Measurements from ENCODE around the gene AKAP7.

Gene AKAP7

GRCh38 chr6:131163886-131164285, 28.6 kb downstream of the AKAP7 start:
- Histone ChIP-seq H3K4me3 (ENCODE audit: low read depth, low read length) (no peak overlapping the region), H3K79me2 (ENCODE audit: control insufficient read depth, insufficient read depth, low read length, unreplicated experiment) (no peaks in the 10 kb centered on the region), H3K27me3 (ENCODE audit: insufficient read depth, low read length) (no peaks in the 10 kb centered on the region), H3K27ac (ENCODE audit: low read depth, low read length) (no peak overlapping the region), H3K36me3 (ENCODE audit: insufficient read depth, low read length) (0 out of 2 replicates have a peak, but pooled peaks cover 3% of the 10 kb centered on the region), H3K4me1 (ENCODE audit: control insufficient read depth, insufficient read depth, low read length, unreplicated experiment) (no peaks in the 10 kb centered on the region), H2AFZ (ENCODE audit: low read length, unreplicated experiment) (no peak overlapping the region)

GRCh38 chr6:131164506-131164905, 29.2 kb downstream of the AKAP7 start:
- Histone ChIP-seq H3K4me1 (ENCODE audit: control insufficient read depth, insufficient read depth, low read length, unreplicated experiment) (no peaks in the 10 kb centered on the region), H2AFZ (ENCODE audit: low read length, unreplicated experiment) (no peak overlapping the region), H3K79me2 (ENCODE audit: control insufficient read depth, insufficient read depth, low read length, unreplicated experiment) (no peaks in the 10 kb centered on the region), H3K4me3 (ENCODE audit: low read depth, low read length) (no peak overlapping the region), H3K36me3 (ENCODE audit: insufficient read depth, low read length) (0 out of 2 replicates have a peak, but pooled peaks cover 3% of the 10 kb centered on the region), H3K27me3 (ENCODE audit: insufficient read depth, low read length) (no peaks in the 10 kb centered on the region), H3K27ac (ENCODE audit: low read depth, low read length) (no peak overlapping the region)

GRCh38 chr6:131167773-131168172, 32.5 kb downstream of the AKAP7 start:
- Histone ChIP-seq H3K36me3 (ENCODE audit: insufficient read depth, low read length) (0 out of 2 replicates have a peak, but pooled peaks cover 3% of the 10 kb centered on the region), H3K79me2 (ENCODE audit: control insufficient read depth, insufficient read depth, low read length, unreplicated experiment) (no peaks in the 10 kb centered on the region), H3K27ac (ENCODE audit: low read depth, low read length) (no peak overlapping the region), H2AFZ (ENCODE audit: low read length, unreplicated experiment) (no peak overlapping the region), H3K4me1 (ENCODE audit: control insufficient read depth, insufficient read depth, low read length, unreplicated experiment) (peaks cover 14% of the 10 kb centered on the region), H3K27me3 (ENCODE audit: insufficient read depth, low read length) (no peaks in the 10 kb centered on the region), H3K4me3 (ENCODE audit: low read depth, low read length) (no peak overlapping the region)

DNA sequence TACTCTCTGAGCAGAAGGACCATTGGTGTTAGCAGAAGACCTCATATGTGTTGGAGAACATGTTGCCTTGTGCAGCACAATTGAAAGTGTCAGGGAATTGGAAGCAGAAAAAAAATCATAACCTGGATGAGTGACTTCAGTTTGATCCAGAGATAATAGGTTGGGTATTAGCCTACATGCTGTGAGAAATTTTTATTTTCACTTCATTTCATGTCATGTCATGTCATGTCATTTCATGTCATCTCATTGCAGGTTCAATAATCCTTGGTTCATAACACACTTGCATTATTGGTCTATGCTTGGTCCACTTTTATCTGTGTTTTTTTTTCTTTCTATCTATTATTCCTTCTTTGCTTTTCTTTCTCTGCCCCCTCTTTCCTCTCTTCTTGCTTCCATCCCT, 34.3 kb downstream of the AKAP7 start:
- Histone ChIP-seq H3K36me3 (ENCODE audit: insufficient read depth, low read length) (0 out of 2 replicates have a peak, but pooled peaks cover 3% of the 10 kb centered on the region), H3K27me3 (ENCODE audit: insufficient read depth, low read length) (no peaks in the 10 kb centered on the region), H3K4me3 (ENCODE audit: low read depth, low read length) (no peak overlapping the region), H2AFZ (ENCODE audit: low read length, unreplicated experiment) (no peak overlapping the region), H3K27ac (ENCODE audit: low read depth, low read length) (no peak overlapping the region), H3K79me2 (ENCODE audit: control insufficient read depth, insufficient read depth, low read length, unreplicated experiment) (no peaks in the 10 kb centered on the region), H3K4me1 (ENCODE audit: control insufficient read depth, insufficient read depth, low read length, unreplicated experiment) (peaks cover 23% of the 10 kb centered on the region)

DNA sequence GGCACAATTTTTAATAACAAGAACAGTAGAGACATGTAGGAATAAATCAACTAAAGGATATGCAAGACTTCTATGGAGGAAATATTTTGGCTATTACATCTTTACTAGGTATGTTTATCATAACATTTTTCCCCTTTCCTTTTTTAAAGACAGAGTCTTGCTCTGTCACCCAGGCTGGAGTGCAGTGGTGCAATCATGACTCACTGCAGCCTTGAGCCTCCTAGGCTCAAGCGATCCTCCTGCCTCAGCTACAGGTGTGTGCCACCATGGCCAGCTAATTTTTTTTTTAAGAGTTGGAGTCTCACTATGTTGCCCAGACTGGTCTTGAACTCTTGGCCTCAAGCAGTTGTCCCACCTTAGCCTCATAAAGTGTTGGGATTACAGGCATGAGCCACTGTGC, 37.0 kb downstream of the AKAP7 start:
- H3K79me2 ChIP-seq (ENCODE audit: control insufficient read depth, insufficient read depth, low read length, unreplicated experiment) = no peaks in the 10 kb centered on the region
- peaks cover 23% of the 10 kb centered on the region for H3K4me1 ChIP-seq (ENCODE audit: control insufficient read depth, insufficient read depth, low read length, unreplicated experiment)
- no peaks in the 10 kb centered on the region for H3K27me3 ChIP-seq (ENCODE audit: insufficient read depth, low read length)
- no peak overlapping the region for H3K27ac ChIP-seq (ENCODE audit: low read depth, low read length)
- no peak overlapping the region for H2AFZ ChIP-seq (ENCODE audit: low read length, unreplicated experiment)
- no peaks in the 10 kb centered on the region for H3K36me3 ChIP-seq (ENCODE audit: insufficient read depth, low read length)
- no peak overlapping the region for H3K4me3 ChIP-seq (ENCODE audit: low read depth, low read length)

GRCh38 chr6:131173680-131174079, 38.4 kb downstream of the AKAP7 start:
- Histone ChIP-seq H3K36me3 (ENCODE audit: insufficient read depth, low read length) (no peaks in the 10 kb centered on the region), H3K4me3 (ENCODE audit: low read depth, low read length) (no peak overlapping the region), H3K79me2 (ENCODE audit: control insufficient read depth, insufficient read depth, low read length, unreplicated experiment) (no peaks in the 10 kb centered on the region), H3K27ac (ENCODE audit: low read depth, low read length) (peak overlapping the region; percentile 6; the same call in 1 of the 2 replicates), H2AFZ (ENCODE audit: low read length, unreplicated experiment) (no peak overlapping the region), H3K4me1 (ENCODE audit: control insufficient read depth, insufficient read depth, low read length, unreplicated experiment) (peaks cover 23% of the 10 kb centered on the region), H3K27me3 (ENCODE audit: insufficient read depth, low read length) (no peaks in the 10 kb centered on the region)

GRCh38 chr6:131175564-131175963, 40.3 kb downstream of the AKAP7 start:
- H3K27ac ChIP-seq (ENCODE audit: low read depth, low read length) = no peak overlapping the region
- H3K36me3 ChIP-seq (ENCODE audit: insufficient read depth, low read length) = no peaks in the 10 kb centered on the region
- H2AFZ ChIP-seq (ENCODE audit: low read length, unreplicated experiment) = no peak overlapping the region
- H3K79me2 ChIP-seq (ENCODE audit: control insufficient read depth, insufficient read depth, low read length, unreplicated experiment) = no peaks in the 10 kb centered on the region
- no peak overlapping the region for H3K4me3 ChIP-seq (ENCODE audit: low read depth, low read length)
- no peaks in the 10 kb centered on the region for H3K27me3 ChIP-seq (ENCODE audit: insufficient read depth, low read length)
- H3K4me1 ChIP-seq (ENCODE audit: control insufficient read depth, insufficient read depth, low read length, unreplicated experiment) = peaks cover 23% of the 10 kb centered on the region

- H3K79me2 ChIP-seq (ENCODE audit: control insufficient read depth, insufficient read depth, low read length, unreplicated experiment) = no peaks in the 10 kb centered on the region
- peaks cover 9% of the 10 kb centered on the region for H3K4me1 ChIP-seq (ENCODE audit: control insufficient read depth, insufficient read depth, low read length, unreplicated experiment)
- H3K36me3 ChIP-seq (ENCODE audit: insufficient read depth, low read length) = no peaks in the 10 kb centered on the region
- no peak overlapping the region for H3K4me3 ChIP-seq (ENCODE audit: low read depth, low read length)
- no peaks in the 10 kb centered on the region for H3K27me3 ChIP-seq (ENCODE audit: insufficient read depth, low read length)
- no peak overlapping the region for H3K27ac ChIP-seq (ENCODE audit: low read depth, low read length)
- no peak overlapping the region for H2AFZ ChIP-seq (ENCODE audit: low read length, unreplicated experiment)
Observed at GRCh38 chr6:131177996-131178395, 42.7 kb downstream of the AKAP7 start.

DNA sequence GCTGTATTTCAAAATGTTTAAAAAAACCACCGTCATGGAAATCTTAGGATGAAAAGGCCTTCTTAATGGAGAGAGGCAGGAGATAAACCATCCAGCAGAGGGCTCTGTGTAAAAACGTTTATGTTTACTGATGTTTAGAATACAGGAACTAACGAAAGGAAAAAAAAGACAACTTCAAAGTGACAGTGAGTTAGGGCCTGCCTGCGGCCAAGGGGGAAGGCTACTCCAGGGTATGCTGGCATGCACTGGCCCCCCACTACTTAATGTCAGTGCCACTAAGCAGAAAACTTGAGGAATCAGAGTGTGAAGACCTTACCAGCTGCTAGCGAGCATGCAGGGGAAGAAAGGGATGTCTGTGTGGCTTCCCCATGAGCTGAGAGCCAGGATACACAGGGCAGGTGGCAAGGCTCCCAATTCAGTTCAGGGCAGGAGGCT, 47.7 kb downstream of the AKAP7 start:
- no peak overlapping the region for H3K27ac ChIP-seq (ENCODE audit: low read depth, low read length)
- H3K4me3 ChIP-seq (ENCODE audit: low read depth, low read length) = no peak overlapping the region
- H2AFZ ChIP-seq (ENCODE audit: low read length, unreplicated experiment) = no peak overlapping the region
- H3K27me3 ChIP-seq (ENCODE audit: insufficient read depth, low read length) = no peaks in the 10 kb centered on the region
- H3K36me3 ChIP-seq (ENCODE audit: insufficient read depth, low read length) = no peaks in the 10 kb centered on the region
- no peaks in the 10 kb centered on the region for H3K4me1 ChIP-seq (ENCODE audit: control insufficient read depth, insufficient read depth, low read length, unreplicated experiment)
- H3K79me2 ChIP-seq (ENCODE audit: control insufficient read depth, insufficient read depth, low read length, unreplicated experiment) = no peaks in the 10 kb centered on the region

GRCh38 chr6:131183427-131184095, 48.3 kb downstream of the AKAP7 start:
- Histone ChIP-seq H3K79me2 (ENCODE audit: control insufficient read depth, insufficient read depth, low read length, unreplicated experiment) (no peaks in the 10 kb centered on the region), H2AFZ (ENCODE audit: low read length, unreplicated experiment) (no peak overlapping the region), H3K4me1 (ENCODE audit: control insufficient read depth, insufficient read depth, low read length, unreplicated experiment) (no peaks in the 10 kb centered on the region), H3K27me3 (ENCODE audit: insufficient read depth, low read length) (no peaks in the 10 kb centered on the region), H3K36me3 (ENCODE audit: insufficient read depth, low read length) (no peaks in the 10 kb centered on the region), H3K4me3 (ENCODE audit: low read depth, low read length) (no peak overlapping the region), H3K27ac (ENCODE audit: low read depth, low read length) (no peak overlapping the region)

DNA sequence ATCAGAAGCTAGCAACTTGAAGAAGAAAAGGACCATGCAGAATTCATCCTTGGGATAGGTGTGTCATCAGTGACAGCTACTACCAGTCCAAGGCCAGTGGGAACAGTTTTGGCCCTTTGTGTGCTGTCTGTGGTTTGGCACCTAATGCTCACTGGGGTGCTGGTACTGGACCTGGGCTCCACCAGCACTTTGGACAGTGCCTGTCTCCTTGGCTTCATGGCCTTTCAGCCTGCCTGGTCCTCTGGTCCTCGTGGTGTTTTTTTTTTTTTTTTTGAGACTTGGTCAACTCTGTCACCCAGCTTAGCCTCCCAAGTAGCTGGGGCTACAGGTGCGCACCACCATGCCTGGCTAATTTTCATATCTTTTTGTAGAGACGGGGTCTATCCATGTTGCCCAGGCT, 56.3 kb downstream of the AKAP7 start:
- Histone ChIP-seq H3K4me3 (ENCODE audit: low read depth, low read length) (no peak overlapping the region), H3K4me1 (ENCODE audit: control insufficient read depth, insufficient read depth, low read length, unreplicated experiment) (no peaks in the 10 kb centered on the region), H2AFZ (ENCODE audit: low read length, unreplicated experiment) (no peak overlapping the region), H3K36me3 (ENCODE audit: insufficient read depth, low read length) (0 out of 2 replicates have a peak, but pooled peaks cover 5% of the 10 kb centered on the region), H3K79me2 (ENCODE audit: control insufficient read depth, insufficient read depth, low read length, unreplicated experiment) (no peaks in the 10 kb centered on the region), H3K27me3 (ENCODE audit: insufficient read depth, low read length) (no peaks in the 10 kb centered on the region), H3K27ac (ENCODE audit: low read depth, low read length) (no peak overlapping the region)
